Spinal cord (tissue), 10 donors: ENCODE data around the gene AFF3. TPM values are rescaled to one million over a fixed set of nuclear protein-coding genes. Genes with fewer than 3 reads are reported as not detected.

Experiments used
- DNase-seq, 6 donors: peaks; one replicate each; pipeline versions ENCODE4 v3.0.0 to v3.0.0-alpha.2; 2013 to 2015; ENCODE audit warnings: low spot score in 6 of 6, low read depth in 4 of 6
- H3K27ac ChIP-seq: one replicate; pipeline ENCODE4 v1.5.1; 2013; ENCODE audit warnings: low read depth, low read length, control low read depth
- H3K27me3 ChIP-seq: one replicate; pipeline ENCODE4 v1.6.1; 2013; ENCODE audit warnings: low read length; ENCODE audit not compliant: control insufficient read depth, insufficient read depth
- H3K36me3 ChIP-seq: one replicate; pipeline ENCODE4 v1.6.1; 2013; ENCODE audit warnings: low read length; ENCODE audit not compliant: control insufficient read depth, insufficient read depth
- H3K4me1 ChIP-seq: one replicate; pipeline ENCODE4 v1.6.1; 2013; ENCODE audit warnings: low read length; ENCODE audit not compliant: control insufficient read depth, insufficient read depth
- H3K4me3 ChIP-seq: one replicate; pipeline ENCODE4 v1.5.1; 2013; ENCODE audit warnings: low read depth, low read length, control low read depth
- H3K9me3 ChIP-seq: one replicate; pipeline ENCODE4 v1.6.1; 2013; ENCODE audit warnings: low read length; ENCODE audit not compliant: control insufficient read depth, insufficient read depth
- WGBS: methylation state at CpG from one replicate; pipeline ENCODE4 v1.1.5; 2013; ENCODE audit warnings: missing lambda C conversion rate; ENCODE audit not compliant: insufficient coverage; 5-methylcytosine and 5-hydroxymethylcytosine counted together
- polyA plus RNA-seq, 2 donors: library from polyadenylated mRNA; unstranded; fragments of 120-200 nt; gene quantifications; one replicate each; pipeline ENCODE4 v1.2.1, GENCODE V29; 2013; ENCODE audit not compliant: insufficient read length in 2 of 2
- total RNA-seq, 2 donors: library from RNA; depleted of rRNA in 1 of 2; stranded (reverse); fragments of 120-200 nt in 1 of 2; fragments of >200 nt in 1 of 2; gene quantifications; one replicate each; pipeline versions ENCODE4 v1.2.3 to v1.2.4, GENCODE V29; 2013 to 2014
- donor health status: healthy.

The AFF3 gene
- total and polyA plus RNA-seq, 4 donors: 31.5 to 44.6 (median 42.4) TPM

DNA sequence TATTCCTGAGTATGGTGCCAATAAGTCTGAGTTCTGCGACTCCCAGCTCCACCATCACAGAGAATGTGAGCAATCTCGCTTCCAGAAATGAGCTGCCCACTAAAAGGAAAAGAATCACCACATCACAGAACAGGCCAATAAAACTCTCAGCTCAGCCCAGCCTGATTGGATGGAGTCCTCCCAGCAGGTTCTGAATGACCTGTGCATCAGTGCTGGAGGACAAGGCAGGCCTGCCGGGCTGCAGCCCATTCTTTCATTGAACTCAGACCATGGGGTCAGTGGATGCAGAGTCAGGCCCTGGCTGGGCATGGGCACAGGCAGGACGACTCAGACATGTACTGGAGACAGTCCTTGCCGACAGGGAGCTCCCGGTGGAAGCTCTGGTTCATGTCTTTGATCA, 519.9 kb downstream of the AFF3 start:
- no peak overlapping the region for H3K27ac ChIP-seq
- H3K4me3 ChIP-seq: no peak overlapping the region
- DNase-seq: peak in 1 of 6 donors; percentile 63
- no peaks in the 10 kb centered on the region for H3K9me3 ChIP-seq
- H3K27me3 ChIP-seq: no peaks in the 10 kb centered on the region
- WGBS: 59% methylated on average over 4 of the region's 6 CpGs
- H3K36me3 ChIP-seq: peaks cover 4% of the 10 kb centered on the region
- peaks cover 18% of the 10 kb centered on the region for H3K4me1 ChIP-seq

DNA sequence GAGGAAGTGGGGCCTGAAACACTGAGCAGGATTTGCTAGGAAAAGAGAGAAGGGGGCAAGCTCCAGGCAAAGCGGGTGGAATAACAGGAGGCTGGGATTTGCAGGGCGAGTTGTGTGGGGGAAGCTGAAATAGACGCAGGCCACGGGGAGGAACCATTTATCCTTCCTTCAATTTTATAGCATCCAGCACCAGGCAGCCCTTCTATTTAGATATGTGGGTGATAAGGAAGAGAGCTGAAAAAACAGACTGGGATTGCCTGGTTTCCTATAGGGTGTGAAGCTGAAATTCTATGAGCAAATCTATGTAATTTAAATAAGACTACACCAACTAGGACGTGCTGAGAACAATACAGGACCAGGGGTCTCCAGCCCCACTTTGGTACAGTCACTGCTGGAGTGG, 520.6 kb downstream of the AFF3 start:
- DNase-seq: no peak
- H3K27ac ChIP-seq: no peak overlapping the region
- no peaks in the 10 kb centered on the region for H3K27me3 ChIP-seq
- WGBS: no CpG with 5 or more reads among the region's 5 CpGs
- peaks cover 4% of the 10 kb centered on the region for H3K36me3 ChIP-seq
- H3K4me3 ChIP-seq: no peak overlapping the region
- peaks cover 18% of the 10 kb centered on the region for H3K4me1 ChIP-seq
- no peaks in the 10 kb centered on the region for H3K9me3 ChIP-seq

- 93% methylated on average over 3 of the region's 4 CpGs for WGBS
- peak in 1 of 6 donors; percentile 58 for DNase-seq
- H3K27me3 ChIP-seq: no peaks in the 10 kb centered on the region
- H3K4me3 ChIP-seq: no peak overlapping the region
- no peaks in the 10 kb centered on the region for H3K9me3 ChIP-seq
- H3K27ac ChIP-seq: no peak overlapping the region
- peaks cover 4% of the 10 kb centered on the region for H3K36me3 ChIP-seq
- peaks cover 18% of the 10 kb centered on the region for H3K4me1 ChIP-seq
These were observed 521.3 kb downstream of the AFF3 start for GRCh38 chr2:99621106-99621505.

- 60% methylated on average over 1 of the region's 1 CpG for WGBS
- peak in 2 of 6 donors; percentile 85 to 86 for DNase-seq
- H3K9me3 ChIP-seq: no peaks in the 10 kb centered on the region
- H3K4me3 ChIP-seq: no peak overlapping the region
- H3K27ac ChIP-seq: no peak overlapping the region
- H3K27me3 ChIP-seq: no peaks in the 10 kb centered on the region
- H3K36me3 ChIP-seq: peaks cover 4% of the 10 kb centered on the region
- peaks cover 12% of the 10 kb centered on the region for H3K4me1 ChIP-seq
These were observed 523.2 kb downstream of the AFF3 start for GRCh38 chr2:99619151-99619550.

- Histone ChIP-seq H3K4me1 (peaks cover 8% of the 10 kb centered on the region), H3K27me3 (no peaks in the 10 kb centered on the region), H3K9me3 (no peaks in the 10 kb centered on the region), H3K36me3 (peaks cover 3% of the 10 kb centered on the region), H3K4me3 (no peak overlapping the region), H3K27ac (no peak overlapping the region)
- DNase-seq: no peak
- 77% methylated on average over 5 of the region's 6 CpGs for WGBS
These were observed 523.8 kb downstream of the AFF3 start for GRCh38 chr2:99618579-99619097.

DNA sequence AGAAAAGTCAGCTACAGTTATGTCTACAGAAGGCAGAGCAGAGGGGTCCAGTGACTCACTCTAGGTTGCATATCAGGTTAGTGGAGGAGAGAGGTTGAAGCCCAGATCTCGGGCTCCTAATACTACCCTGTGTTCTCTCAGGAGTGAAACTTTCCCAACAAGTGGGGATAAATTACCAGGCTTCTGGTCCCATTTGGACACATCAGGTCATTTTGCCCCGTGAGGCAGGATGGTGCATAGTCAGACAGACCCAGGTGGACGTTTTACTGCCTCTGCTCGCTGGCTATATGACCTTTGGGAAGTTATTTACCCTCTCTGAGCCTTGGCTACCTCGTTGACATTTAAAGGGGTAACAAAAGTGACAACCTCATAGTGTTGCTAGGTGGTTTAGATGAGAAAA, 524.6 kb downstream of the AFF3 start:
- Histone ChIP-seq H3K9me3 (no peaks in the 10 kb centered on the region), H3K36me3 (no peaks in the 10 kb centered on the region), H3K4me1 (peaks cover 4% of the 10 kb centered on the region), H3K27me3 (no peaks in the 10 kb centered on the region), H3K27ac (no peak overlapping the region), H3K4me3 (no peak overlapping the region)
- DNase-seq: no peak
- WGBS: 88% methylated on average over 3 of the region's 5 CpGs

DNA sequence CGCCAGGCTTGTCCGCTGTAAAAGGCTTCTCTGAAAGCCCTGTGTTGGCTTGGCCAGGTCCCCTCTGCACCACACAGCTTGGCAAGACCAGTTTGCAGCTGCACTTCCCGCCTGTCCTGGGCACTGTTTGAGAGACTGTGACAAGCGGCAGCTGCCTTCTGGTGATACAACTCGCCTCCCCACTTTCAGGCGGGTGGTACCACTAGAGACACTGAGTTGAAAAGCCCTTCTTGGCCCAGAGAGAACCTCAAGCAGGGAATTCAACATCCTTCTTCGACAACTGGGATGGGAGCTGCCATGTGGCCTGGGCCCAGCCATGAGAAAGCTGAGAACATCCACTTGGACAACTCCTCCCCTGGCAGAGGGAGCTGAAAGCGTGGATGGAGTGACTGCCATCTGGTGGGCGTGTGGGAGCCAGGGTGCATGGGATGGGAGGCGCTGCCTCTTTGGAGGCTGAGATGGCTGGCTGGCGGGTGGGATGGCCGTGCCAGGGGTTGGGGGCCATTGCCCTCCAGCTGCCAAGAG, 527.1 kb downstream of the AFF3 start:
- Histone ChIP-seq H3K36me3 (no peaks in the 10 kb centered on the region), H3K4me3 (no peak overlapping the region), H3K27ac (no peak overlapping the region), H3K27me3 (no peaks in the 10 kb centered on the region), H3K4me1 (no peaks in the 10 kb centered on the region), H3K9me3 (no peaks in the 10 kb centered on the region)
- DNase-seq: peak in 2 of 6 donors; percentile 60 to 69
- 70% methylated on average over 12 of the region's 12 CpGs for WGBS

DNA sequence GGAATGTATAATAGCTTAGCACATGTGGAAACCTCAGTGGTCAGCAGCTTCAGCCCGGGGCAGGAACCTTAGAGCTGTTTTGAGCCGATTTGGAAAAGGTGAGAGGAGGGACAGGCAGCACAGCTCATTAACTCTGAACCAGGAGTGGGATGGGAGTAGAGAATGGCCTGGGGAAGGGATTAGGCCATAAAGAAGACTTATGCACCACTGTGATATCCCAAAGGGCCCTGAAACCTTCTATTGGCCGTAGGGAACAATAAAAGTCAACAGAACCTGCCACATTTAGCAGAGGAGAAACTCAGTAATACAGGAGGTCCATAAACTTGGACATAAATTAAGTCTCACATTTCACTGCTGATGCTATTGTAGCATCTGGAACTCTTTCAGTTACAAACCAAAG, 528.4 kb downstream of the AFF3 start:
- H3K27me3 ChIP-seq: no peaks in the 10 kb centered on the region
- no peak for DNase-seq
- H3K4me1 ChIP-seq: no peaks in the 10 kb centered on the region
- no peaks in the 10 kb centered on the region for H3K36me3 ChIP-seq
- WGBS: 28% methylated on average over 2 of the region's 3 CpGs
- no peak overlapping the region for H3K27ac ChIP-seq
- no peak overlapping the region for H3K4me3 ChIP-seq
- no peaks in the 10 kb centered on the region for H3K9me3 ChIP-seq

- no CpG with 5 or more reads among the region's 6 CpGs for WGBS
- DNase-seq: no peak
- Histone ChIP-seq H3K4me3 (no peak overlapping the region), H3K4me1 (no peaks in the 10 kb centered on the region), H3K27me3 (no peaks in the 10 kb centered on the region), H3K9me3 (no peaks in the 10 kb centered on the region), H3K27ac (no peak overlapping the region), H3K36me3 (no peaks in the 10 kb centered on the region)
These were observed 530.6 kb downstream of the AFF3 start for GRCh38 chr2:99611786-99612185.

GRCh38 chr2:99611034-99611433, 531.4 kb downstream of the AFF3 start:
- H3K27me3 ChIP-seq: no peaks in the 10 kb centered on the region
- H3K4me1 ChIP-seq: no peaks in the 10 kb centered on the region
- no peaks in the 10 kb centered on the region for H3K36me3 ChIP-seq
- H3K4me3 ChIP-seq: no peak overlapping the region
- no peak overlapping the region for H3K27ac ChIP-seq
- WGBS: 67% methylated on average over 1 of the region's 2 CpGs
- H3K9me3 ChIP-seq: no peaks in the 10 kb centered on the region
- DNase-seq: no peak
